Measurements from ENCODE around the gene EED. TPM values are rescaled to one million over a fixed set of nuclear protein-coding genes. Genes with fewer than 3 reads are reported as not detected.

EED gene
- total RNA-seq, 1 experiment from 2014 or later = 24.4 TPM

DNA sequence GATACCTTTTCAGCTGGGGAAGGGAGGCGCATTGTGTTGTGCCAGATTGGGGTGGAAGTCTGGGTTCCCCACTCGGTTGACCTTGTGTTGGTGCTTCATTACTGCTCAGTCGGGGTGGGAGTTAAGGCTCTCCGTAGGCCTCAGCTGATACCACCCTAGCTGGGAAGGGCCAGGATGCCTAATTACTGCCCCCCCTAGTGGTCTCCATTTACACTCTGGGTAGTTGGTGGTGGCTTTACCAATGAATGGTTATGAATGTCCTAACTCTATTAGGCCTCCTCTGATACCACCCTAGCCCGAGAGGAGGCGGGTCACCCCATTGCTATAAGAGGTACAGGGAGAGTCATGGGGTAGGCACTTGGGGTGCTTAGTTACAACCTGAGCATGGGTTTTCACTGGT, 29.9 kb downstream of the EED start:
- no peaks in the 10 kb centered on the region for H3K27me3 Mint-ChIP-seq (ENCODE audit: unreplicated experiment)

DNA sequence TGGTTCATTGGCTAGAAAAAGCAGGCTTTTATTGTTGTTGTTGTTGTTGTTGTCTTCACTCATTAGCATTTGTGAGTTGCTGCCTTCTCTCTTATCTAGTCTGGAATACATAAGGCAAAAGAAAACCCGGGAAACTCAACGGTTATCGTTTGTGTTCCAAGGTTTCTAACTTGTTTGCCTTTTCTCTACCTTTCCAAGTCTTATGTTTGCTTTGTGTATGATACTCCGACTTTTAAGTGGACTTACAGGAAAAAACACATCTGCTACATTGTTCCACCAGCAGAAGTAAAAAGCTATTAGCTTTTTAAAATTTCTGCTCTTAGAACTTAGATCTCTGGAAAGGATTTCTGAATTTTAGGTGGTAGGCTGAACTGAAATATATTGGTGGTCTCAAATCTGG, 30.4 kb downstream of the EED start:
- Mint-ChIP-seq H3K9me3 (ENCODE audit: low read depth, unreplicated experiment) (no peaks in the 10 kb centered on the region), H3K4me1 (ENCODE audit: low read depth, unreplicated experiment) (no peaks in the 10 kb centered on the region), H3K4me3 (ENCODE audit: low read depth, unreplicated experiment) (no peak overlapping the region), H3K36me3 (ENCODE audit: insufficient read depth, unreplicated experiment) (peaks cover 28% of the 10 kb centered on the region), H3K27ac (ENCODE audit: unreplicated experiment) (no peak overlapping the region), H3K27me3 (ENCODE audit: unreplicated experiment) (no peaks in the 10 kb centered on the region)
- intact Hi-C loops (cut with micrococcal nuclease; ENCODE audit: unreplicated experiment) = no loop called here
- BruUV-seq (replicated peaks) = no TSS peak
- no peak for DNase-seq
- TF ChIP-seq, protein P1, sequence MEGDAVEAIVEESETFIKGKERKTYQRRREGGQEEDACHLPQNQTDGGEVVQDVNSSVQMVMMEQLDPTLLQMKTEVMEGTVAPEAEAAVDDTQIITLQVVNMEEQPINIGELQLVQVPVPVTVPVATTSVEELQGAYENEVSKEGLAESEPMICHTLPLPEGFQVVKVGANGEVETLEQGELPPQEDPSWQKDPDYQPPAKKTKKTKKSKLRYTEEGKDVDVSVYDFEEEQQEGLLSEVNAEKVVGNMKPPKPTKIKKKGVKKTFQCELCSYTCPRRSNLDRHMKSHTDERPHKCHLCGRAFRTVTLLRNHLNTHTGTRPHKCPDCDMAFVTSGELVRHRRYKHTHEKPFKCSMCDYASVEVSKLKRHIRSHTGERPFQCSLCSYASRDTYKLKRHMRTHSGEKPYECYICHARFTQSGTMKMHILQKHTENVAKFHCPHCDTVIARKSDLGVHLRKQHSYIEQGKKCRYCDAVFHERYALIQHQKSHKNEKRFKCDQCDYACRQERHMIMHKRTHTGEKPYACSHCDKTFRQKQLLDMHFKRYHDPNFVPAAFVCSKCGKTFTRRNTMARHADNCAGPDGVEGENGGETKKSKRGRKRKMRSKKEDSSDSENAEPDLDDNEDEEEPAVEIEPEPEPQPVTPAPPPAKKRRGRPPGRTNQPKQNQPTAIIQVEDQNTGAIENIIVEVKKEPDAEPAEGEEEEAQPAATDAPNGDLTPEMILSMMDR (IDR thresholded peaks at IDR 0.05; ENCODE audit: unreplicated experiment) = no peak
- CTCF ChIA-PET = no interaction called here

More for the DNA sequence above, 29.9 kb downstream of the EED start:
- Mint-ChIP-seq H3K27ac (ENCODE audit: unreplicated experiment) (no peak overlapping the region), H3K4me1 (ENCODE audit: low read depth, unreplicated experiment) (no peaks in the 10 kb centered on the region), H3K4me3 (ENCODE audit: low read depth, unreplicated experiment) (no peak overlapping the region), H3K36me3 (ENCODE audit: insufficient read depth, unreplicated experiment) (peaks cover 29% of the 10 kb centered on the region), H3K9me3 (ENCODE audit: low read depth, unreplicated experiment) (no peaks in the 10 kb centered on the region)
- TF ChIP-seq, protein P1 (IDR thresholded peaks at IDR 0.05; ENCODE audit: unreplicated experiment) = no peak
- intact Hi-C loops (cut with micrococcal nuclease; ENCODE audit: unreplicated experiment) = no loop called here
- no TSS peak for BruUV-seq (replicated peaks)
- DNase-seq = no peak
- CTCF ChIA-PET = no interaction called here

DNA sequence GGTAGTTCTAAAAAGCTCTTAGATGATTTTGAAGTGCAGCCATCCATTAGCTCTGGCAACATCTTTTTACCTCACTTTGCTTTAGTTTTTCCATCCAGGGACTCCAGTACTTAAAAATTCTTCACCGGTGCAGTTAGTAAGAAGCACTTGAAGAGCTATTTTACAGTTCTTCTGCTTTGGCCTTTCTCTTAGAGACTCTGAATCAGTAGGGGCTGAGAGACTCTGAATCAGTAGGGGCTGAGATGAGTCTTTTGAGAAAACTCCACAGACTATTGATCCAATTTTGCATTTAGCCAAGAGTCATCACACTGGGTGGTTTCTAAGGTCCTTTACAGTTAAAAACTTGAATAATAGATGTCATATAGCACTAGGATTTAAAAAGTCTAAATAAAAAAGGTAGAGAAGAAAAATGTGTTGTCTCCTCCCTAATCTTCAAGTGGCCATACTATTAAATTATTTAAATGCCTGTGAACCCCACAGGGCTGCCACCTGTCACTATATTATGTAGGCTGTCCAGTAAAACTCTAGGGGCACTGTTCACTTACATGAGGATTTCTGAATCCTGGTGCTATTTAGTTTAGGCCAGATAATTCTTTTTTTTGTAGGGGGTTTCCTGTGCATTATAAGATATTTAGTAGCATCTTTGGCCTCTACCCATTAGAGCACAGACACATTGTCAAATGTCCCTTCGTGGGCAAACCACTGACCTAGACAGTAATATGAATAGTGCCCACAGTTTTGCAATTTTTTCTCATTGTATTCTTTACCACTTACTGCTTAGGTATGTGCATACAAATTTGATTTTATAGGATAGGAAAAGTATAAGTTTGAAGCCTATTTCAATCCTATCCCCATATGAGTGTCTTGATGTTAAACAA, 31.2 kb downstream of the EED start:
- H3K4me1 Mint-ChIP-seq (ENCODE audit: low read depth, unreplicated experiment) = no peaks in the 10 kb centered on the region
- no TSS peak for BruUV-seq (replicated peaks)
- H3K27me3 Mint-ChIP-seq (ENCODE audit: unreplicated experiment) = no peaks in the 10 kb centered on the region
- DNase-seq = no peak
- H3K4me3 Mint-ChIP-seq (ENCODE audit: low read depth, unreplicated experiment) = no peak overlapping the region
- CTCF ChIA-PET = no interaction called here
- no peak overlapping the region for H3K27ac Mint-ChIP-seq (ENCODE audit: unreplicated experiment)
- H3K36me3 Mint-ChIP-seq (ENCODE audit: insufficient read depth, unreplicated experiment) = peaks cover 23% of the 10 kb centered on the region
- no peaks in the 10 kb centered on the region for H3K9me3 Mint-ChIP-seq (ENCODE audit: low read depth, unreplicated experiment)
- intact Hi-C loops (cut with micrococcal nuclease; ENCODE audit: unreplicated experiment) = no loop called here
- TF ChIP-seq, protein P1 (IDR thresholded peaks at IDR 0.05; ENCODE audit: unreplicated experiment) = no peak

- Mint-ChIP-seq H3K4me1 (ENCODE audit: low read depth, unreplicated experiment) (no peaks in the 10 kb centered on the region), H3K4me3 (ENCODE audit: low read depth, unreplicated experiment) (no peak overlapping the region), H3K27me3 (ENCODE audit: unreplicated experiment) (no peaks in the 10 kb centered on the region), H3K27ac (ENCODE audit: unreplicated experiment) (no peak overlapping the region), H3K36me3 (ENCODE audit: insufficient read depth, unreplicated experiment) (peaks cover 17% of the 10 kb centered on the region), H3K9me3 (ENCODE audit: low read depth, unreplicated experiment) (no peaks in the 10 kb centered on the region)
- BruUV-seq (replicated peaks) = no TSS peak
- intact Hi-C loops (cut with micrococcal nuclease; ENCODE audit: unreplicated experiment) = no loop called here
- DNase-seq = no peak
- CTCF ChIA-PET = no interaction called here
- TF ChIP-seq, protein P1 (IDR thresholded peaks at IDR 0.05; ENCODE audit: unreplicated experiment) = no peak
Measured at GRCh38 chr11:86277741-86278140, 33.2 kb downstream of the EED start.
